ENCODE data around the gene P2RY14. TPM values are rescaled to one million over a fixed set of nuclear protein-coding genes. Genes with fewer than 3 reads are reported as not detected.

P2RY14 gene
- total and polyA plus RNA-seq, 2 experiments from 2014 or later: not detected

GRCh38 chr3:151314137-151314536, 35.8 kb upstream of the P2RY14 start:
- H3K27me3 ChIP-seq (replicated peaks; ENCODE audit: insufficient read depth): no peaks in the 10 kb centered on the region
- in situ Hi-C loops (cut with MboI): no loop called here
- peaks cover 28% of the 10 kb centered on the region for H3K4me1 ChIP-seq (ENCODE audit: insufficient read depth)
- WGBS, 2 experiments (ENCODE audit: low coverage in 1 of 2, low lambda C conversion rate in 2 of 2, missing lambda C conversion rate in 2 of 2): 95 to 96% methylated on average over 2 of the region's 2 CpGs
- H3F3A ChIP-seq (ENCODE audit: insufficient read depth): peaks cover 36% of the 10 kb centered on the region
- H3K4me3 ChIP-seq: no peak overlapping the region
- H3K4me2 ChIP-seq (ENCODE audit: unreplicated experiment): no peak overlapping the region
- no peaks in the 10 kb centered on the region for H4K20me1 ChIP-seq (ENCODE audit: insufficient read depth)
- no peaks in the 10 kb centered on the region for H3K9me2 ChIP-seq (ENCODE audit: insufficient read depth)
- H3K9ac ChIP-seq: no peak overlapping the region
- H3K9me3 ChIP-seq (ENCODE audit: low read depth): no peaks in the 10 kb centered on the region
- no peaks in the 10 kb centered on the region for H3K79me2 ChIP-seq (ENCODE audit: insufficient read depth)
- no peak overlapping the region for H2AFZ ChIP-seq
- TF ChIP-seq EZH2phosphoT487 (IDR thresholded peaks at IDR 0.05; ENCODE audit: insufficient read depth, low read depth) (no peak), EZH2 (IDR thresholded peaks at IDR 0.05; ENCODE audit: insufficient read depth, poor library complexity, severe bottlenecking) (no peak)
- no peaks in the 10 kb centered on the region for H3K36me3 ChIP-seq (ENCODE audit: low read depth)
- H3K27ac ChIP-seq: no peak overlapping the region
- DNase-seq: no peak

- Histone ChIP-seq H4K20me1 (ENCODE audit: insufficient read depth) (no peaks in the 10 kb centered on the region), H3K4me1 (ENCODE audit: insufficient read depth) (peaks cover 24% of the 10 kb centered on the region), H3K9me2 (ENCODE audit: insufficient read depth) (no peaks in the 10 kb centered on the region), H3K36me3 (ENCODE audit: low read depth) (no peaks in the 10 kb centered on the region), H3K9me3 (ENCODE audit: low read depth) (no peaks in the 10 kb centered on the region), H2AFZ (no peak overlapping the region), H3K9ac (no peak overlapping the region), H3K4me2 (ENCODE audit: unreplicated experiment) (no peak overlapping the region), H3K79me2 (ENCODE audit: insufficient read depth) (no peaks in the 10 kb centered on the region), H3K27me3 (replicated peaks; ENCODE audit: insufficient read depth) (no peaks in the 10 kb centered on the region), H3K27ac (no peak overlapping the region), H3K4me3 (no peak overlapping the region), H3F3A (ENCODE audit: insufficient read depth) (peaks cover 26% of the 10 kb centered on the region)
- 79 to 80% methylated on average over 3 of the region's 3 CpGs for WGBS, 2 experiments (ENCODE audit: low coverage in 1 of 2, low lambda C conversion rate in 2 of 2, missing lambda C conversion rate in 2 of 2)
- DNase-seq: no peak
- in situ Hi-C loops (cut with MboI): no loop called here
- no peak for TF ChIP-seq EZH2phosphoT487 (IDR thresholded peaks at IDR 0.05; ENCODE audit: insufficient read depth, low read depth)
- no peak for TF ChIP-seq EZH2 (IDR thresholded peaks at IDR 0.05; ENCODE audit: insufficient read depth, poor library complexity, severe bottlenecking)
Observed at GRCh38 chr3:151312972-151313371, 34.6 kb upstream of the P2RY14 start.

GRCh38 chr3:151309566-151309965, 31.2 kb upstream of the P2RY14 start:
- Histone ChIP-seq H2AFZ (no peak overlapping the region), H3K9ac (no peak overlapping the region), H3K79me2 (ENCODE audit: insufficient read depth) (no peaks in the 10 kb centered on the region), H3F3A (ENCODE audit: insufficient read depth) (peaks cover 26% of the 10 kb centered on the region), H3K4me3 (no peak overlapping the region), H3K4me2 (ENCODE audit: unreplicated experiment) (no peak overlapping the region), H4K20me1 (ENCODE audit: insufficient read depth) (no peaks in the 10 kb centered on the region), H3K27me3 (replicated peaks; ENCODE audit: insufficient read depth) (no peaks in the 10 kb centered on the region), H3K36me3 (ENCODE audit: low read depth) (no peaks in the 10 kb centered on the region), H3K9me2 (ENCODE audit: insufficient read depth) (no peaks in the 10 kb centered on the region), H3K9me3 (ENCODE audit: low read depth) (no peaks in the 10 kb centered on the region), H3K4me1 (ENCODE audit: insufficient read depth) (peaks cover 39% of the 10 kb centered on the region), H3K27ac (no peak overlapping the region)
- 100% methylated on average over 2 of the region's 2 CpGs for WGBS, 2 experiments (ENCODE audit: low coverage in 1 of 2, low lambda C conversion rate in 2 of 2, missing lambda C conversion rate in 2 of 2)
- no peak for DNase-seq
- no peak for TF ChIP-seq EZH2 (IDR thresholded peaks at IDR 0.05; ENCODE audit: insufficient read depth, poor library complexity, severe bottlenecking)
- in situ Hi-C loops (cut with MboI): no loop called here

- DNase-seq: peak; percentile 72
- TF ChIP-seq EZH2phosphoT487 (IDR thresholded peaks at IDR 0.05; ENCODE audit: insufficient read depth, low read depth) (no peak), EZH2 (IDR thresholded peaks at IDR 0.05; ENCODE audit: insufficient read depth, poor library complexity, severe bottlenecking) (no peak)
- no peak overlapping the region for H3K9ac ChIP-seq
- peaks cover 50% of the 10 kb centered on the region for H3K4me1 ChIP-seq (ENCODE audit: insufficient read depth)
- no peak overlapping the region for H3K4me3 ChIP-seq
- peaks cover 26% of the 10 kb centered on the region for H3F3A ChIP-seq (ENCODE audit: insufficient read depth)
- no peaks in the 10 kb centered on the region for H3K79me2 ChIP-seq (ENCODE audit: insufficient read depth)
- H3K36me3 ChIP-seq (ENCODE audit: low read depth): no peaks in the 10 kb centered on the region
- no peaks in the 10 kb centered on the region for H3K9me2 ChIP-seq (ENCODE audit: insufficient read depth)
- H3K27me3 ChIP-seq (replicated peaks; ENCODE audit: insufficient read depth): no peaks in the 10 kb centered on the region
- no peaks in the 10 kb centered on the region for H3K9me3 ChIP-seq (ENCODE audit: low read depth)
- in situ Hi-C loops (cut with MboI): no loop called here
- no peaks in the 10 kb centered on the region for H4K20me1 ChIP-seq (ENCODE audit: insufficient read depth)
- no peak overlapping the region for H2AFZ ChIP-seq
- H3K27ac ChIP-seq: no peak overlapping the region
- H3K4me2 ChIP-seq (ENCODE audit: unreplicated experiment): peak overlapping the region; percentile 44
- WGBS, 2 experiments (ENCODE audit: low coverage in 1 of 2, low lambda C conversion rate in 2 of 2, missing lambda C conversion rate in 2 of 2): 95 to 100% methylated on average over 1 of the region's 1 CpG
Observed at GRCh38 chr3:151307583-151308488, 29.5 kb upstream of the P2RY14 start.
